ACC112 (cell line): ENCODE data around the gene RLN3.
A peak's percentile ranks its signal among the peaks of the same experiment; 100 is the strongest.
"Not testable (repeated sequence)": the region's sequence is repeated elsewhere in the genome, so short reads cannot be mapped to it uniquely, and the experiment has no call there.

Source experiments
- H2AFZ ChIP-seq: fragments of 200-600 bp; sonication (generic); one replicate; pipeline ENCODE4 v1.6.0; 2017; ENCODE audit warnings: antibody characterized with exemption, low read length; ENCODE audit not compliant: unreplicated experiment
- H3K27ac ChIP-seq: fragments of 200-600 bp; sonication (generic); 2 replicates; pipeline ENCODE4 v1.5.1; 2014; ENCODE audit warnings: low read depth, mild to moderate bottlenecking, antibody characterized with exemption, low read length, moderate library complexity
- H3K27me3 ChIP-seq: fragments of 200-600 bp; sonication (generic); 2 replicates; pipeline ENCODE4 v1.6.1; 2014; ENCODE audit warnings: mild to moderate bottlenecking, antibody characterized with exemption, low read length, moderate library complexity, mixed read lengths; ENCODE audit not compliant: insufficient read depth
- H3K36me3 ChIP-seq: fragments of 200-600 bp; sonication (generic); 2 replicates; pipeline ENCODE4 v1.6.1; 2016; ENCODE audit warnings: mild to moderate bottlenecking, antibody characterized with exemption, low read length, moderate library complexity, mixed read lengths; ENCODE audit not compliant: insufficient read depth
- H3K4me1 ChIP-seq: fragments of 200-600 bp; sonication (generic); one replicate; pipeline ENCODE4 v1.6.1; 2016; ENCODE audit warnings: low read length, mixed read lengths; ENCODE audit not compliant: insufficient read depth, unreplicated experiment, control insufficient read depth
- H3K4me3 ChIP-seq: fragments of 200-600 bp; sonication (generic); 2 replicates; pipeline ENCODE4 v1.5.1; 2014; ENCODE audit warnings: mild to moderate bottlenecking, low read depth, low read length
- H3K79me2 ChIP-seq: fragments of 200-600 bp; sonication (generic); one replicate; pipeline ENCODE4 v1.6.0; 2016; ENCODE audit warnings: low read length; ENCODE audit not compliant: control insufficient read depth, unreplicated experiment, insufficient read depth

Gene RLN3

DNA sequence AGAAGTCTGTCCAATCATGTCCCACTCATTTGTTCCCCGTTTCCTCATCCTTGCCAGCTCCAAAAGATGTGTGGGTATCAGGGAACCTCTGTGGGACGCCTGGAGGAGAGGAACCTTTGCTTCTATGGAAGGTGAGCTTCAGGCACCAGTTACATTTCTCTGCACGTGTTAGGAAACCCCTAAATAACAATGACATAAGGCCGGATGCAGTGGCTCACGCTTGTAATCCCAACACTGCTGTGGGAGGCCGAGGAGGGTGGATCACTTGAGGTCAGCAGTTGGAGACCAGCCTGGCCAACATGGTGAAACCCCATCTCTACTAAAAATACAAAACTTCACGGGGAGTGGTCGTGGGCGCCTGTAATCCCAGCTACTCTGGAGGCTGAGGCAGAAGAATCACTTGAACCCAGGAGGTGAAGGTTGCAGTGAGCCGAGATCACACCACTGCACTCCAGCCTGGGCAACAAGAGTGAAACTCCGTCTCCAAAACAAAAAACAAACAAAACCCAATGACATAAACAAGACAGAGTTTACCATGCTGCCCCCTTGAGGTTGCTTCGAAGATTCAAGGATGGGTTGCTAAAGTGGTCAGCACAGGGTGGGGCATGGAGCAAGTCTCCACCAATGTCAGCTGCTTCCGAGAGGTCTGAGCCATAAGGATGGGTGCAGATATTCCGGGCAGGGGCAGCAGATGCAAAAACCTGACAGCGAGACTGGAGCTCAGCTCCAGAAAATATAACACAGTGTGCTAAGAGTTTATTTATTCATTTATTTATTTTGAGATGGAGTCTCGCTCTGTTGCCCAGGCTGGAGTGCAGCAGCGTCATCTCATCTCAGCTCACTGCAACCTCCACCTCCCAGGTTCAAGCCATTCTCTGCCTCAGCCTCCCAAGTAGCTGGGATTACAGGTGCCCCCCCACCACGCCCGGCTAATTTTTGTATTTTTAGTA is 15.0 kb downstream of the RLN3 start:
- H2AFZ ChIP-seq, H3K79me2 ChIP-seq, H3K36me3 ChIP-seq, H3K27me3 ChIP-seq, H3K4me1 ChIP-seq, H3K4me3 ChIP-seq: not testable (repeated sequence)
- peak overlapping the region; percentile 32; the same call in 1 of the 2 replicates for H3K27ac ChIP-seq

DNA sequence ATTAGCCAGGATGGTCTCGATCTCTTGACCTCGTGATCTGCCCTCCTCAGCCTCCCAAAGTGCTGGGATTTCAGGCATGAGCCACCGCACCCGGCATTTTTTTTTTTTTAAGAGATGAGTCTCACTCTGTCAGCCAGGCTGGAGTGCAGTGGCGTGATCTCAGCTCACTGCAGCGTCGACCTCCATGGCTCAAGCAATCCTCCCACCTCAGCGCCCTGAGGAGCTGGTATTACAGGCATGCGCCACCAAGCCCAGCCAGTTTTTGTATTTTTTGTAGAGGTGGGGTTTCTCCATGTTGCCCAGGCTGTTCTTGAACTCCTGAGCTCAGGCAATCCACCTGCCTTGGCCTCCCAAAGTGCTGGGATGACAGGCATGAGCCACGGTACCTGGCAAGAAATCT is 19.9 kb downstream of the RLN3 start:
- H3K36me3 ChIP-seq, H2AFZ ChIP-seq, H3K4me1 ChIP-seq, H3K27me3 ChIP-seq, H3K27ac ChIP-seq, H3K79me2 ChIP-seq, H3K4me3 ChIP-seq: not testable (repeated sequence)

- Histone ChIP-seq H3K27ac (no peak overlapping the region), H3K4me3 (no peak overlapping the region), H3K27me3 (no peaks in the 10 kb centered on the region), H2AFZ (no peak overlapping the region), H3K36me3 (no peaks in the 10 kb centered on the region), H3K79me2 (no peaks in the 10 kb centered on the region), H3K4me1 (no peaks in the 10 kb centered on the region)
These were observed 20.6 kb downstream of the RLN3 start for GRCh38 chr19:14048443-14049153.

DNA sequence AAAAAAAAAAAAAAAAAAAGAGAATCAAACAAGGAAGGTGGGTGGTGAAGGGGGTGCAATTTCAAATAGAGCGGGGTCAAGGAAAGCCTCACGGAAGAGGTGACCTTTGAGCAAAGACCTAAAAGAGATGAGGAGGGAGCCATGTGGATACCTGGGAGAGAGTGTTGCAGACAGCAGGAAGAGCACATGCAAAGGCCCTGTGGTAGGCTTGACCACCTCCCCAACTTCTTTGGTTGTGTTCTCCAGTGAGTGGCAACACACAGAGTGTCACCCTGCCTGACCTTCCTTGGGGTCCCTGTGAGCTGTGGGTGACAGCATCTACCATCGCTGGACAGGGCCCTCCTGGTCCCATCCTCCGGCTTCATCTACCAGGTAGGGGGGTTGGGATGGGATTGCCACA is 22.6 kb downstream of the RLN3 start:
- Histone ChIP-seq H3K4me3 (no peak overlapping the region), H3K27ac (no peak overlapping the region), H3K4me1 (no peaks in the 10 kb centered on the region), H3K79me2 (no peaks in the 10 kb centered on the region), H2AFZ (no peak overlapping the region), H3K27me3 (no peaks in the 10 kb centered on the region), H3K36me3 (no peaks in the 10 kb centered on the region)

DNA sequence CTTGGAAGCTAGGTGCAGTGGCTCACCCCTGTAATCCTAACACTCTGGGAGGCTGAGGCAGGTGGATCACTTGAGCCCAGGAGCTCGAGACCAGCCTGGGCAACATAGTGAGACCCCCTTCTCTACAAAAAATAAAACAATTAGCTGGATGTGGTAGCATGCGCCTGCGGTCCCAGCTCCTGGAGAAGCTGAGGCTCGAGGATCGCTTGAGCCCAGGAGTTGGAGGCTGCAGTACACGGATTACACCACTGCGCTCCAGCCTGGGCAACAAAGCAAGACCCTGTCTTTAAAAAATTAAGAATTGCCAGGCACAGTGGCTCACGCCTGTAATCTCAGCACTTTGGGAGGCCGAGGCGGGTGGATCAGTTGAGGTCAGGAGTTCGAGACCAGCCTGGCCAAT is 23.0 kb downstream of the RLN3 start:
- H3K4me1 ChIP-seq, H3K36me3 ChIP-seq, H3K27ac ChIP-seq, H3K4me3 ChIP-seq, H3K79me2 ChIP-seq, H3K27me3 ChIP-seq, H2AFZ ChIP-seq: not testable (repeated sequence)

- Histone ChIP-seq H3K4me1 (no peaks in the 10 kb centered on the region), H3K36me3 (no peaks in the 10 kb centered on the region), H3K79me2 (no peaks in the 10 kb centered on the region), H3K27ac (no peak overlapping the region), H2AFZ (no peak overlapping the region), H3K27me3 (no peaks in the 10 kb centered on the region), H3K4me3 (no peak overlapping the region)
These were observed 24.0 kb downstream of the RLN3 start for GRCh38 chr19:14051980-14052379.

GRCh38 chr19:14052470-14052869 is 24.5 kb downstream of the RLN3 start:
- Histone ChIP-seq H2AFZ (no peak overlapping the region), H3K27me3 (no peaks in the 10 kb centered on the region), H3K4me1 (no peaks in the 10 kb centered on the region), H3K27ac (no peak overlapping the region), H3K36me3 (no peaks in the 10 kb centered on the region), H3K4me3 (no peak overlapping the region), H3K79me2 (no peaks in the 10 kb centered on the region)

DNA sequence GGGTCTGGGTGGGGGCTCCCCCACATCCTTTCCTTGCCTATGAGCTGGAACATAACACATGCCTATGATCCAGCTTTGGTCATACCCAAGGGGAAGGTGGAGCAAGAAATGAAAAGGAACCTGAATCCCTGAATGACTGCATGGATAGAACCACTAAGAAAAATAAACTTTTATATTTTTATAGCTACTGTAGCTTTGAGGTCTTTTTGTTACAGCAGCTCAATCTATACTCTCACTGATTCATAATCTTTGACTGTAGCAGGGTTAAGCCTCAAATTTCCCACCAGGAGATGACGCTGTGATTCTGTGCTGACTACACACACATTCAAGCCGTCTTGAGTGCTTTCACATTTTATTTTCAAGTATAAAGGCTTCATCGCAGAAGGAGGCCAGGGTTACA is 25.1 kb downstream of the RLN3 start:
- no peaks in the 10 kb centered on the region for H3K4me1 ChIP-seq
- H3K27me3 ChIP-seq: no peaks in the 10 kb centered on the region
- no peaks in the 10 kb centered on the region for H3K79me2 ChIP-seq
- H3K36me3 ChIP-seq: no peaks in the 10 kb centered on the region
- no peak overlapping the region for H3K4me3 ChIP-seq
- H3K27ac ChIP-seq: no peak overlapping the region
- H2AFZ ChIP-seq: no peak overlapping the region

DNA sequence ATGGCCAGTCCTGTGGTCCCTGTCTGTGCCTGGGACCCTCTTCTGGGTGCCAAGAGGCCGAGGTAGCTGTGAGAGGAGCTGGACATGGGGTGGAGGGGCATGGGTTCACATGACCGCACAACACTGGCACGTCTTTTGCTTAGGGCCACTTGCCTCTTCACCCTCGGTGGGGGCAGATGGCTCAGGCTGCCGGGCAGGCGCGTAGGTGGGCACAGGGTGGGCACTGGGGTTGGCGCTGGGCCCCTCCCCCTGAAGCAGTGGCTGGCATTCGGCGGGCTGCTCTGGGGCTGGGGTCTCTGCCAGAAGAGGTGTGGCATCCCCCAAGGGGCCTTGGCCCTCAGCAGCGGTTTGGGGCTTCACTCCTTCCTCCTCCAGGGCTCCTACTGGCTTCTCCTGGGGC is 25.6 kb downstream of the RLN3 start:
- Histone ChIP-seq H3K4me1 (peaks cover 3% of the 10 kb centered on the region), H3K4me3 (no peak overlapping the region), H3K27ac (no peak overlapping the region), H3K79me2 (no peaks in the 10 kb centered on the region), H2AFZ (no peak overlapping the region), H3K27me3 (peaks cover 3% of the 10 kb centered on the region), H3K36me3 (no peaks in the 10 kb centered on the region)

DNA sequence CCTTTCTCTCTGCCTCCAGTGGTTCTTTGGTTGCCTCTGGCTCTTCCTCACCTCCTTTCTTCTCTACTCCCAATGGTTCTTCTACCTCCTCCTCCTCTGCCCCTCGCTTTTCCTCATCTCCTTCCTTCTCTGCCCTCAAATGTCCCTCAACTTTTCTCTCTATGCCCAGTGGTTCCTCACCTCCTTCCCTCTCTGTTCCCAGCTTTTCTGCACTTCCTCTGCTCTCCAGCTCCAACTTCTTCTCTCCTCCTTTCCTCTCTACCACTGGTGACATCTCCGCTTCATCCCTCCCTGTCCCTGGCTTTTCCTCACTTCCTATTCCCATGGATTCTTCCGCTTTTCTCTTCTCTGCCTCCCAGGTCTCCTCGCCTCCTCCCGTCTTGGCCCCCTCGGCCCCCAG is 26.2 kb downstream of the RLN3 start:
- Histone ChIP-seq H3K79me2 (no peaks in the 10 kb centered on the region), H3K27me3 (peaks cover 7% of the 10 kb centered on the region), H3K36me3 (no peaks in the 10 kb centered on the region), H2AFZ (no peak overlapping the region), H3K4me1 (peaks cover 3% of the 10 kb centered on the region), H3K27ac (no peak overlapping the region), H3K4me3 (no peak overlapping the region)

DNA sequence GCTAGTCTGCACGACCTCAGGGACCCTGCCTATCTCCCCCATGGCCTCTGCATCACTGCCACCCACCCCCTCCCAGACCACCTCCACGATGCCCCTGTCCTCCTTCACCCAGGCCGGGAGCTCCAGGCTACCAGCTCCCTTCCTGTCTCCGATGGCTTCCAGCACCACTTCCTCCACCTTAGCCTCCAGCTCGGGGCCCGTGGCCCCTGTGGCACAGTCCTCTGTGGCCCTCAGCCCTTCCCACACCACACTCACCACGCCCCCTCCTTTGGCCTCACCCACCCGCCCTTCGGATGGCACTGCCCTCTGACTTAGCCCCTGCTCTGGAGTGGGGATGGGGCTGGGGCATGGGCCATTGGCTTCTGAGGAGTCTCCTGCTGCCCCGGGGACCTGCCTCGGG is 26.8 kb downstream of the RLN3 start:
- H3K27me3 ChIP-seq: peaks cover 7% of the 10 kb centered on the region
- no peak overlapping the region for H3K27ac ChIP-seq
- H2AFZ ChIP-seq: no peak overlapping the region
- H3K4me3 ChIP-seq: no peak overlapping the region
- no peaks in the 10 kb centered on the region for H3K36me3 ChIP-seq
- H3K79me2 ChIP-seq: no peaks in the 10 kb centered on the region
- H3K4me1 ChIP-seq: peaks cover 3% of the 10 kb centered on the region
